Stimulated activated CD8-positive, alpha-beta memory T cell treated with anti-CD3 and anti-CD28 coated beads, Interleukin-15, amount 100 ng/mL, for 48 hours (primary cell): ENCODE measurements around the gene RNU7-1.
A peak's percentile ranks its signal among the peaks of the same experiment; 100 is the strongest.

Experiments used
- DNase-seq, 2 donors: peaks; one replicate each; pipeline ENCODE4 v3.0.0-alpha.2; 2020; ENCODE audit warnings: low read depth in 2 of 2

Gene RNU7-1

DNA sequence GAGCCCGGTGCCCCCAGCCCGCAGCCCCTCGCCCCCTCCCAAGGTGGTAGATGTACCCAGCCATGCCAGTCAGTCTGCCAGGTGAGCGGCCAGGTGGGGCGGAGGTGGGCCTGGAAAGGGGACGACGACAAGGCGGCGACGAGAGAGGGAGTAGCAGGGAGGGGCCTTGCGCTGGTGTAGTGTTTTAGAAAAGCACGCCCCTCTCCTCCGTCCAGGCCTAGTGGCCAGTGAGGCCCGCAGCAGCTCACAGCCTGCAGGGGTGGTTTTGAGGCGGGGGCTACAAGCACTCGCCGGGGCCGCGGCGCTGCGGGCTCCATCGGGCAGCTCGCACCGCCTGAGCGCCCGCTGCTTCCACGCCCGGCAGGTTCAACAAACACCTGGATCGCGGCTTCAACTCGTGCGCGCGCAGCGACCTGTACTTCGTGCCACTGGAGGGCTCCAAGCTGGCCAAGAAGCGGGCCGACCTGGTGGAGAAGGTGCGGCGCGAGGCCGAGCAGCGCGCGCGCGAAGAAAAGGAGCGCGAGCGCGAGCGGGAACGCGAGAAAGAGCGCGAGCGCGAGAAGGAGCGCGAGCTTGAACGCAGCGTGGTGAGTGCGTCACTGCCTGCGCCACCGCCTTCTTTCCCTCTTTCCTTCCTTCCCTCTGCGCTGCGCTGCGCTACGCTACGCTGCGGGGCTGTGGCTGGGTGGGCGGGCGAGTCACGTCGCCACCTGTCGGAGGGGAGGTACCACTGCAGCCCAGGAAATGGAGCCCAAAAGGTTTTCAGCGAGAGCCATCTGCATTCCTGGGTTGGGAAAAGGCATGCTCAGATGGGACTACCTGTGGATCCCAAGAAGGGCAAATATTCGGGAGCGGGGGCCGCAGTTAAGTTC, 5.9 kb upstream of the RNU7-1 start:
- peak; percentile 87 to 90 for DNase-seq

DNA sequence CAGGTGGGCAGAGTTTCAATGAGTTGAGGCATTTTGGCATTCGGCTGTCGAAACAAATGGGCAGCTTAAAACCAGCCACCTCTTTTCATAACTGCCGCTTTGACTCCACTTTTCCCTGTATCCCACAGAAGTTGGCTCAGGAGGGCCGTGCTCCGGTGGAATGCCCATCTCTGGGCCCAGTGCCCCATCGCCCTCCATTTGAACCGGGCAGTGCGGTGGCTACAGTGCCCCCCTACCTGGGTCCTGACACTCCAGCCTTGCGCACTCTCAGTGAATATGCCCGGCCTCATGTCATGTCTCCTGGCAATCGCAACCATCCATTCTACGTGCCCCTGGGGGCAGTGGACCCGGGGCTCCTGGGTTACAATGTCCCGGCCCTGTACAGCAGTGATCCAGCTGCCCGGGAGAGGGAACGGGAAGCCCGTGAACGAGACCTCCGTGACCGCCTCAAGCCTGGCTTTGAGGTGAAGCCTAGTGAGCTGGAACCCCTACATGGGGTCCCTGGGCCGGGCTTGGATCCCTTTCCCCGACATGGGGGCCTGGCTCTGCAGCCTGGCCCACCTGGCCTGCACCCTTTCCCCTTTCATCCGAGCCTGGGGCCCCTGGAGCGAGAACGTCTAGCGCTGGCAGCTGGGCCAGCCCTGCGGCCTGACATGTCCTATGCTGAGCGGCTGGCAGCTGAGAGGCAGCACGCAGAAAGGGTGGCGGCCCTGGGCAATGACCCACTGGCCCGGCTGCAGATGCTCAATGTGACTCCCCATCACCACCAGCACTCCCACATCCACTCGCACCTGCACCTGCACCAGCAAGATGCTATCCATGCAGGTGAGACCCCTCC, 5.0 kb upstream of the RNU7-1 start:
- DNase-seq = no peak

DNA sequence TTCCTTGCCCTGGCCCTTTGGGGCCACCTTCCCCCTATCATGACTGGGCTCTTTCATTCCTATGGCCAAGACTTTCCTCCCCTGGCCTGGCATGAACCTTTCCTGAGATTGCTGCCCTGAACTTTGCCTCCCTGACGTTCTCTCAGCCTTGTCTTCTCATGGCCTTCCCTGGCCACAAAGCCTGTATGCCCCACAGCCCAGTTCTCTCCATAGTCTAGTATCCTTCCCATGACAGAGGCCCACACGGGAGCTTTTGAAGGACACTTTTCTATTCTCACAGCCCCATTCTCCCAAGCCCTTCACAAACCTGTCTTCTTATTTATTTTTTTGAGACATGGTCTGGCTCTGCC, 4.5 kb upstream of the RNU7-1 start:
- no peak for DNase-seq

DNA sequence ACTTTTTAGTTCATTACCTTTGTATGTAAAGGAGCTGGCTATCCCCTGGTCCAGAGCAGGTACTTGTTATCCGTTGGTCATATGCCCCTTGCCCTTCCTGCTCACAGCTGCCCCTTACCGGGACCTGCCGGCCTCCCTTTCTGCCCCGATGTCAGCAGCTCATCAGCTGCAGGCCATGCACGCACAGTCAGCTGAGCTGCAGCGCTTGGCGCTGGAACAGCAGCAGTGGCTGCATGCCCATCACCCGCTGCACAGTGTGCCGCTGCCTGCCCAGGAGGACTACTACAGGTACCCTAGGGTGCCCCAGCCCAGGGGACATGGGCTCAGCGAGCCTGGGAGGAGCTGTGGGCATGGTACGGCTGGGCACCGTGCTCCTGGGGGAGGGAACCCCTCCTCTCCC, 2.3 kb upstream of the RNU7-1 start:
- no peak for DNase-seq

DNA sequence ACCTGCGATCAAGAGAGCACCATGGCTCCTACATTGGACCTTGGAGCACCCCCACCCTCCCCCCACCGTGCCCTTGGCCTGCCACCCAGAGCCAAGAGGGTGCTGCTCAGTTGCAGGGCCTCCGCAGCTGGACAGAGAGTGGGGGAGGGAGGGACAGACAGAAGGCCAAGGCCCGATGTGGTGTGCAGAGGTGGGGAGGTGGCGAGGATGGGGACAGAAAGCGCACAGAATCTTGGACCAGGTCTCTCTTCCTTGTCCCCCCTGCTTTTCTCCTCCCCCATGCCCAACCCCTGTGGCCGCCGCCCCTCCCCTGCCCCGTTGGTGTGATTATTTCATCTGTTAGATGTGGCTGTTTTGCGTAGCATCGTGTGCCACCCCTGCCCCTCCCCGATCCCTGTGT, 1.8 kb upstream of the RNU7-1 start:
- DNase-seq = no peak

DNA sequence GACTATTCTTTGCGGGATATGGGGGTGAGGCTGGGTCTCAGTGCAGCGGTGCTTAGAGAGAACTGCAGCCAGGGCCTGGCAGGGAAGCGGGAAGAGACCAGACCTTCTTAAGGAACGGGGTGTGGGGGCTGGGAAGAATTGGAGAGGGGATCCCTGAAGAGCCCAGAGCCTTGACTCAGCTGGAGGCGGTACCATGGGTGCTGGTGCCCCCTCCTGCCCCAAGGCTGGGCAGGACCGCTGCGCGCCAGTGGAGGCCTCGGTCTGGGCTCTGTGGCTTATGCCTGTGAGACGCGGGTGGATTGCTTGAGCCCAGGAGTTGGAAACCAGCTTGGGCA, 1.3 kb upstream of the RNU7-1 start:
- no peak for DNase-seq

DNA sequence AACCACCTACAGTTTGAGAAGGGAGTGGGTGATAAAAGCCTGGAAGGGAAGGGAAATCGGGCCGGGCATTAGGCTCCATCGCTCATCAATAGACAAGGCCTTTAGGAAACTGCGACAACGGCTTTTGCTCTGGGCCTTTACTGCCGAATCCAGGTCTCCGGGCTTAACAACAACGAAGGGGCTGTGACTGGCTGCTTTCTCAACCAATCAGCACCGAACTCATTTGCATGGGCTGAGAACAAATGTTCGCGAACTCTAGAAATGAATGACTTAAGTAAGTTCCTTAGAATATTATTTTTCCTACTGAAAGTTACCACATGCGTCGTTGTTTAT, 261 bp upstream of the RNU7-1 start:
- no peak for DNase-seq

DNA sequence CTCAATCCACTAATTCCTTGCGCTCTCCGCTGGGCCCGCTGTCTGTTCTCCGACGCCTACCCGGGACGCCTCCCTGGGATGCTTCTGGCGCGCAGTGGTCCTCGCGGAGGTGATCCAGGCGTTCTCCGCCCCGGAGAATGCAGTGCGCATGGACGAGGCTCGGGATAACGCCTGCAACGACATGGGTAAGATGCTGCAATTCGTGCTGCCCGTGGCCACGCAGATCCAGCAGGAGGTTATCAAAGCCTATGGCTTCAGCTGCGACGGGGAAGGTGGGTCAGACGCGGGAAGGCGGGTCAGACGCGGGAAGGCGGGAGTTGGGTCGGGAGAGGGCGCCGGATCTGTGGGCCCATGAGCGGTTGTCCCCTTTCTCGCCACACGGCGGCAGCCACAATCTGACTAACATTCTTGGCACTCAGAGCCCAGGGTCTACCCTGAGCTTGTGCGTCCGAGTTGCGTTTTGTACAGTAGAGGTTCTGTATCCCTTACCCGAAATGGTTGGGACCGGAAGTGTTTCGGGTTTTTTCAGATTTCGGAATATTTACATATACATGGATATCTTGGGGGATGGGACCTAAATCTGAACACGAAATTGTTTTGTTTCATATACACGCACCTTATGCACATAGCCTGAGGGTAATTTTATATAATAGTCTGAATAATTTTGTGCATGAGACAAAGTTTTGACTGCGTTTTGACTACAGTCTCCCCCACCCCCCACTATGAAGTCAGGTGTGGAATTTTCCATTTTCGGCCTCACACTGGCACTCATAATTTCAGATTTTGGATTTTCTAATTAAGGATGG, 968 bp downstream of the RNU7-1 start:
- DNase-seq = peak; percentile 80 to 81

DNA sequence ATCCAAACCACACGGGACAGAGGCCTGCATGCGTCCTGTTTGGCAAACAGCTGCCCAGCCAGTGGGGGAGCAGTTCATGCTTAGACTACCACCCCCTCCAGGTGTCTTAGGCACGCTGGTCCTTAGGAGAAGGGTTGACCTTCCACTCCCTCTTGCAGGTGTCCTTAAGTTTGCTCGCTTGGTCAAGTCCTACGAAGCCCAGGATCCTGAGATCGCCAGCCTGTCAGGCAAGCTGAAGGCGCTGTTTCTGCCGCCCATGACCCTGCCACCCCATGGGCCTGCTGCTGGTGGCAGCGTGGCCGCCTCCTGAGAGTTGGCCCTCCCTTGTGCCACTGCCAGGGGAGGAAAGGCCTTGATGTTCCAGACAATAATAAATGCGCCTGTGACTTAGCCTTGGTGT, 2.0 kb downstream of the RNU7-1 start:
- no peak for DNase-seq

DNA sequence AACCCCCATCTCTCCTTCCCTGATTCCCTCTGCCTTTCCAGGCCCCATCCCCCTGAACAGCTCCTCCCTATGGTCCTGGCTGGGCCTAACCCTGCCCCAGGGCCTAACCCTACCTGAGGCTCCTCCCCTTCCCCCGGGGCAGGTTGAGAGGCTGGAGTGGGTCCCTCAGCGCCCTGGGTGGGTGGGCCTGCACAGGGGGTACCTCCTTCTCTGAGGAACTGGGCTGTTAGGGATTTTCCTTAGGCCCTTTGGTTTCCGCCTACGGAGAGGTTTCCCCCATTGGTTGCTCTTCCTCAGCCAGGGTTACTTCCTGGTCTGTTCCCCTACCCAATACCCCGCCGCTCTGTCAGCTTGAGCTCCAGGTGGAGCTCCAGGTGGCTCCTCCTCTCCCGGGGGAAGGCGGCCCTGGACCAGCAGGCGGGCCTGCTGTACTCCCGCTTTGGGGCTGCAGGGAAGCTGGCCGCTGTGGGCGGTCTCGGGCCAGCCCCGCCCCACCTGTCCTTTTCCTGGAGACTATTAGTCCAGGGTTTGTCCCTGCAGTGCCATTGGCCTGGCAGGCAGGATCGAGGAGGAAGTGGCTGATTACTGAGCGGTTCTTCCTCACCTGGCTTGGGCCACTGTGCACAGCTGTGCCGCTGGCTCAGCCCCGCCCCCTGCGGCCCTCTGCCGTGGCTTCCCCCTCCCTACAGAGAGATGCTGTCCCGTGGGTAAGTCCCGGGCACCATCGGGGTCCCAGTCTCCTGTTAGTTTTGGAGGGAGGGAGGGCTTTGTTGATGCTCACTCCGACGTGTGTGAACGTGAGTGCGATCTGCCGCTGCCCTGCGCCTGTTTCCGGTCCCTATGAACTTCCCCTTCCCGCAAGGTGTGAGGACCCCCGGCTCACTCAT, 2.7 kb downstream of the RNU7-1 start:
- DNase-seq = no peak

DNA sequence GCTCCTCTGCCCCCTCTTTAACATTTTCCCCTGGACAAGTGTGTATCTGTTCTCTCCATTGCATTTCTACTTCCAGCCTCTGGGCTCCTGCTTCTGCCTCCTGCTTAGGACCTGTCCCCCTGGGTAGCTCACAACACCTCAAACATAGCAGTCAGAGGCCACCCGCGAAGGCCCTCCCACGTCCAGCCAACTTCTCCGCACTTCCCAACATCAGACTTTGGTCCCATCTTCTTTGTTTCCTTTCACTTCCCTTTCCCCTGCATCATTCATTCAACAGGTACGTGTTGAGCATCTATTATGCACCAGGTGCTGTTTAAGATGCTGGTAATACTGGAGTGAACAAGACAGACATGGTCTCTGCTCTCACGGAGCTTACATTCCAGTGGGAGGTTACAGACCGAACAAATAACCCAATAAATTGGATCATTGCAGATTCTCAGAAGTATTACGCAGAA, 3.3 kb downstream of the RNU7-1 start:
- no peak for DNase-seq

DNA sequence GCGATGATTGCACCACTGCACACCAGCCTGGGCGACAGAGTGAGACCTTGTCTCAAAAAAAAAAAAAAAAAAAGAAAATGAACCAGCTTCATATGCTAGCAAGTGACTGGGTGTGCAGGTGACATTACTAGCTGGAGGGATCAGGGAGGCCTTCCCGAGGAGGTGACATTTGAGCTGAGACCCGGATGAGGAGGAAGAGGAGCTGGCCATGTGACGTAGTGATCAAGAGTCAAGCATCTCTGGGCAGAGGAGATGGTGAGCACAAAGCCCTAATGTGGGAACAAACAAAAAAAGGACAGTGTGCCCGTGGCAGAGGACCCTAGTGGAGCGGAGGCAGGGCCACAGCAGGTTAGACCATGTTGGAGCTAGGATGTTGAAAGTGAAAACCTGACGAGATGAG, 4.0 kb downstream of the RNU7-1 start:
- no peak for DNase-seq

DNA sequence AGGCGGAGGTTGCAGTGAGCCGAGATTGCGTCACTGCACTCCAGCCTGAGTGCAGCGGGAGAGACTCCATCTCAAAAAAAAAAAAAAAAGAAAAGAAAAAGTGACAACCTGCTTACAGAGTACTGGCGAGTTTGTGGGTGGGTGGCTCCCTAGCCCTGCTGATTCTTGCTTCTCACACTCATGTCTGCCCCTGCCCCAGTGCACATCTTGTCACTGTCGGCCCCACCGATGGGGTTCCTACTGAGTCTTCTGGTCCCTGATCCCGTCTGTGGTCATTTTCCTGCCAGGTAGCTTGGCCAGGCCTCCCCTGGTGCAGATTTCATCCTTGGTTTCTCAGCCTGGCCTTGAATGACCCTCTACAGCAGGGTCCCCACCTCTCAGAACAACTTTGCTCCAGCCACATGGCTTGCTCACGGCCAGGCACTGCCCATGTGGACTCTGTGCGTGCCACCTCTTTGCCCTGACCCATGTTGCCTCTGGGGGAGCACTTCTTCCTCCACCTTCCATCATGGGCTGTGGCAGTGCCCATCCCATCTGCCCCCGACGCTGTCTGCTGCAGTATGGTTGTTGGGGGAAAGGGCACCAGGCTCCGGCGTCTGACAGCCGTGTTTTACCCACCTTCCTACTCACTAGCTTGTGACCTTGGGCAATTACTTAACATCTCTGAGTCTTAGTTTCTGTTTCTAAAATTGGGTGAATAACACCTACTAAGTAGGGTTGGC, 5.4 kb downstream of the RNU7-1 start:
- DNase-seq = no peak

DNA sequence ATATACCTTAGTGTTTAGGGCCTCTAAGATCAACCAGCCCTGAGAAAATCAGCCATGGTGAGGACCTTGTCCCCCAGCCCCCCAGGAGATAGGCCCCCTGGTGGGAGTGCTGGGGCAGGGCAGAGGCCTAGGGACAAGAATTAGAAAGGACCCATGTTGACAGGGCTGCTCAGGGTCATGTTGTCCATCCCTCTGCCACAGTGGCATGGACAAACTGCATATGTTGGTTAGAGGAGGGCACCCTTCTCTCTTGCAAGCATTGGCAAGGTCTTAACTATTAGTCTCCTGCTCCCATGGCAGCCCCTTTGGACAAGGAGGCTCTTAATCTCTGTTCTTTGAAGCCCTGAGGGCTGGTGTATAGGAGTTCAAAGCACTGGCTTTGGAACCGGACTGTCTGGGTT, 6.8 kb downstream of the RNU7-1 start:
- no peak for DNase-seq

DNA sequence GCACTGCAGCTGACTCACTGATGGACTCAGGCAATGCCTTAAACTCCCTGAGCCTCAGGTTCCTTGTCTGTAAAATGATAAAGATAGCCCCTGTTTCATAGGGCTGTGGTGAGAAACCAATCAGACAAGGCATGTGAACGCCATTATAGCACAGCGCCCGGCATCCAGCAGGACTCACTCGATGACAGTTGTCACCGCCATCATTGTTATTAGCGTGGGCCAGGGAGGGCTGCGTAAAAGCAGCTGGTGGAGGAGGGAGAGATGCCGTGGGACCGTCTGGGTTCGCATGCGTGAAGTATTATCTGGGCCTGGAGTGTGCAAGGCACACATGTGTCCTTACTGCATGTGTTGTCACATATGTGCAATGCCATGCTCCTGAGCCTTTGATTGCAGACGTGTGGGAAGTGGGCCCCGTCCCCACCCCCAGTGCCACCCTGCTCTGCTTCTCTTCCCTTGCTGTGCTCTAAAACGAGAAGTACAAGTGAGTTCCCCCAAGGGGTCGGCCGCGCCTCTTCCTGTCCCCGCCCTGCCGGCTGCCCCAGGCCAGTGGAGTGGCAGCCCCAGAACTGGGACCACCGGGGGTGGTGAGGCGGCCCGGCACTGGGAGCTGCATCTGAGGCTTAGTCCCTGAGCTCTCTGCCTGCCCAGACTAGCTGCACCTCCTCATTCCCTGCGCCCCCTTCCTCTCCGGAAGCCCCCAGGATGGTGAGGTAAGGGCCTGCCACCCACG, 7.4 kb downstream of the RNU7-1 start, which contains the start of gene PTPN6:
Gene PTPN6 (plus strand): TSS at position 546 of the 730 bp plus-strand sequence. CDS start 157 bp downstream, at position 703.
- DNase-seq = no peak

DNA sequence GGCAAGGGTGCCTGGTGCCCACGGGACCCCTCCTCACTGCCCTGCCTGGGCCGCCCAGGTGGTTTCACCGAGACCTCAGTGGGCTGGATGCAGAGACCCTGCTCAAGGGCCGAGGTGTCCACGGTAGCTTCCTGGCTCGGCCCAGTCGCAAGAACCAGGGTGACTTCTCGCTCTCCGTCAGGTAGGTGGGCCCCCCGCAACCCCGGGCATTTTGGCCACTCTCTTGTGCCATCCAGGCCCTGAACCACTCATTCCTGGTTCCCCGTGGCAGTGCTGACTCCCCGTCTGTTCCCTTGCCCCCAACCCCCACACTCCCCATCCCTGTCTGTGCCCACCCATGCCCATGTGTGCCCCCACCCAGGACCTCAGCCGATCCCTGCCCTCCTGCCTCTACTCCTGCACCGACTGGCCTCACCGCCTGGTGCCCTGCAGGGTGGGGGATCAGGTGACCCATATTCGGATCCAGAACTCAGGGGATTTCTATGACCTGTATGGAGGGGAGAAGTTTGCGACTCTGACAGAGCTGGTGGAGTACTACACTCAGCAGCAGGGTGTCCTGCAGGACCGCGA, 8.0 kb downstream of the RNU7-1 start:
- DNase-seq = no peak

DNA sequence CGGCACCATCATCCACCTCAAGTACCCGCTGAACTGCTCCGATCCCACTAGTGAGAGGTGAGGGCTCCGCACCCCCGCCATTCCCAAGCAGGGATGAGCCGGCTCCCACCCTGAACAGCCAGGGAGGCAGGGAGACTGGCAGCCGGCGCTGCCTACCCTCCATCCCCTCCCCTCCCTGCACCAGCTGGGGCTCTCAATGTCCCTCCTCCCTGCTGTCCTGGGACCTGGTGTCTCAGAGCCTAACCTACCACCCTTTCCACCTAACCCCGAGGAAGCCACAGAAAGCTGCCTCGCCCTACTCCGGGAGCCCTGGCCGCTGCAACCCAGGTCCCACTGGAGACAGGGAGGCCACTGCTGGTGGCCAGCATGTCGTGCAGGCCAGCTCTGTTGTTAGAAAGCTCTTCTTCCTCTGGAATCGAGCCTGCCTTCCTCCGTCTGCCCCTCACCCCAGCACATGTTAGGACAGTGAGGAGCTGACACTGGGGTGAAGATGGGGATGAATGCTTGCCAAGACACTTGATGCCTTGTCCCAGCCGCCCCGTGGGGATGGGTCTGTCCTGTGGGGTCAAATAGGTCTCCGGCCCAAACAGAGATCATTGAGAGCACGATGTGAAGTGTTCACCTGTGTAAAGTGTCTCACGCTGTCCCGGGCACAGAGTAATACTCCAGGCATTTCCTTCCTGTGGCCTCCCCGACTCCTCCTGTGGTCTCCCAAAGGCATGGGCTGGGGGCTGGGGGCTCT, 8.7 kb downstream of the RNU7-1 start:
- DNase-seq = no peak

DNA sequence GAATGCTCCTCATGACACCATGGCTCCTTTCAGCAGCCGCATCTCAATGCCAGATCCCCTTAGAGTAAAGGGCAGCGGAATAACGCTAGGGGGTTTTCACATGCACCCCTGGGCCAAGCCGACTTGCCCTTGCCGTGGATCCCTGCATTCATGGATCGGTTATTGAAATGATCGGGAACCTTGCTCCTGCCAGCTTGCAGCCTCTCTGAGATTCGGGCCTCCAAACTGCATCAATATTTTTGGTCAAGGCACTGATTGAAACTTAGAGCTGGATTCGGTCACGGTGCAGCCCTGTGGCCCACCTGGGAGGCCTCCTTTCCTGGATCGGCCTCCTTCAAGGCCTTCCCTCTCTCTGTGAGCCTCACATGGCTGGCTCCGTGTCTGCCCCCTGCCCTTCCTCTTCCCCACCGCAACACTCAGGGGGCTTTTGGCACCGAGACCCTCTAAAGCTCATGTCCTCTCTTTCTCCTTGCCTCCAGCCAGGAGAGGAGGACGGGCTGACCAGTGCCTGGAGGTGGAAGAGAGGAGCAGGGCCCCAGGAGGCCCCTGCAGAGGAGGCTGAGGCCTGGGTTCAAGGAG, 9.3 kb downstream of the RNU7-1 start:
- DNase-seq = no peak
